GM12892 (cell line): ENCODE data around the gene SHISA9.

Experiments used
- POLR2A ChIP-seq: IDR thresholded peaks from 2 replicates; pipeline ENCODE4 v1.6.1; 2011; ENCODE audit warnings: low read depth, low read length, control low read depth
- POLR2AphosphoS5 ChIP-seq: IDR thresholded peaks from 2 replicates; pipeline ENCODE4 v1.6.1; 2011; ENCODE audit warnings: low read depth, low read length, control low read depth
- TAF1 ChIP-seq: IDR thresholded peaks from 2 replicates; pipeline ENCODE4 v1.6.1; 2011; ENCODE audit warnings: low read depth, mild to moderate bottlenecking, control low read depth, low read length, borderline replicate concordance

DNA sequence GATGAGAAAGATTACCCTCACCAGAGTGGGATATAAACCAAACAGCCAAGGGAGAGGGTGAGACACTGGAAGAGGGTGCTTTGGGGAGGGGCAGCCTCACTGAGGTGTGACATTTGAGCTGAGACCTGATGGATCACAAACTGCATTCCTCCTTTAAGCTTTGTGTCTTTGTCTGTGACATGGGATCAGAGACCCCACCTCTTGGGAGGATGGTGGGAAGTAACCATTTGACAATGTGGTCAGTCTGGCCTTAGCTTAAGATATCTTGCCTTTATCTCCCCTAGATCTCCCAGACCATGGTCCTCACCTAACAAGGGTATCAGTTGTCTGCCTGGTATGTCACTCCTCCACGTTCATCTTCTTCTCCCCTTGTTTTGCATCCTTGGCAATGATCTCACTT lies 163.4 kb downstream of the SHISA9 start:
- TF ChIP-seq POLR2AphosphoS5 (no peak), POLR2A (no peak), TAF1 (no peak)
